ENCODE measurements around the gene FOXP2.

- no peak for TF ChIP-seq POLR2AphosphoS5 (IDR thresholded peaks at IDR 0.05; ENCODE audit: low read depth, low read length)
- no peak for TF ChIP-seq TAF1 (IDR thresholded peaks at IDR 0.05; ENCODE audit: low read depth, low read length)
- no peak for TF ChIP-seq POLR2A (IDR thresholded peaks at IDR 0.05; ENCODE audit: low read depth, low read length)
- TF ChIP-seq POU2F2 (IDR thresholded peaks at IDR 0.05; ENCODE audit: low read depth, low read length): no peak
Measured at GRCh38 chr7:114650491-114650890, 235.9 kb downstream of the FOXP2 start.

Data from GM12891 (cell line).